ENCODE results near the gene STX1B.
A peak's percentile ranks its signal among the peaks of the same experiment; 100 is the strongest.

STX1B gene

GRCh38 chr16:30992931-30993816 lies 17.3 kb downstream of the STX1B start:
- no peak for DNase-seq

- DNase-seq, result no peak
These were observed 18.1 kb downstream of the STX1B start for GRCh38 chr16:30992276-30992780.

GRCh38 chr16:30991052-30991451 lies 19.4 kb downstream of the STX1B start:
- DNase-seq, result no peak

GRCh38 chr16:30990105-30990504 lies 20.3 kb downstream of the STX1B start:
- DNase-seq, result no peak

GRCh38 chr16:30989469-30990047 lies 20.9 kb downstream of the STX1B start:
- DNase-seq, result no peak

- no peak for DNase-seq
These were observed 22.8 kb downstream of the STX1B start for GRCh38 chr16:30987581-30988190.

- no peak for DNase-seq
These were observed 24.1 kb downstream of the STX1B start for GRCh38 chr16:30986129-30986991.

GRCh38 chr16:30985401-30986128 lies 24.9 kb downstream of the STX1B start:
- peak; percentile 76 for DNase-seq

GRCh38 chr16:30984669-30985400 lies 25.6 kb downstream of the STX1B start, which contains the start of gene HSD3B7:
Gene HSD3B7, plus strand, starts transcription at chr16:30985207. Its CDS starts 452 bp downstream, at chr16:30985659.
- peak; percentile 92 for DNase-seq

- DNase-seq, result no peak
These were observed 26.4 kb downstream of the STX1B start for GRCh38 chr16:30983898-30984610.

- DNase-seq, result no peak
These were observed 27.0 kb downstream of the STX1B start for GRCh38 chr16:30983289-30983889.

GRCh38 chr16:30982548-30983288 lies 27.7 kb downstream of the STX1B start:
- DNase-seq, result no peak

GRCh38 chr16:30980959-30981358 lies 29.5 kb downstream of the STX1B start:
- no peak for DNase-seq

- DNase-seq, result no peak
These were observed 30.0 kb downstream of the STX1B start for GRCh38 chr16:30980434-30980833.

- no peak for DNase-seq
These were observed 30.4 kb downstream of the STX1B start for GRCh38 chr16:30980023-30980371.

GRCh38 chr16:30979170-30980022 lies 31.0 kb downstream of the STX1B start:
- no peak for DNase-seq

GRCh38 chr16:30977502-30977901 lies 32.9 kb downstream of the STX1B start:
- no peak for DNase-seq

GRCh38 chr16:30976486-30976885 lies 34.0 kb downstream of the STX1B start:
- DNase-seq, result no peak
